Neural crest cell (in vitro differentiated cells): ENCODE data around the gene TFPI. TPM values are rescaled to one million over a fixed set of nuclear protein-coding genes. Genes with fewer than 3 reads are reported as not detected.
"Not testable (repeated sequence)": the region's sequence is repeated elsewhere in the genome, so short reads cannot be mapped to it uniquely, and the experiment has no call there.

Experiments used
- DNase-seq: peaks from one replicate; pipeline ENCODE4 v3.0.0; 2021; ENCODE audit warnings: low read depth, mixed read lengths, low spot score
- H3K27ac Mint-ChIP-seq: one replicate; pipeline ENCODE4 v1.8.0; 2021; ENCODE audit warnings: mild to moderate bottlenecking, mixed read lengths; ENCODE audit not compliant: unreplicated experiment
- H3K27me3 Mint-ChIP-seq: 2 replicates; pipeline ENCODE4 v1.8.0; 2021; ENCODE audit warnings: low read depth, mild to moderate bottlenecking, mixed read lengths
- H3K36me3 Mint-ChIP-seq: 2 replicates; pipeline ENCODE4 v1.8.0; 2021; ENCODE audit warnings: low read depth, mild to moderate bottlenecking, mixed read lengths
- H3K4me1 Mint-ChIP-seq: 2 replicates; pipeline ENCODE4 v1.8.0; 2021; ENCODE audit warnings: mixed read lengths
- H3K4me3 Mint-ChIP-seq: one replicate; pipeline ENCODE4 v1.8.0; 2021; ENCODE audit warnings: mild to moderate bottlenecking, mixed read lengths
- H3K9me3 Mint-ChIP-seq: 2 replicates; pipeline ENCODE4 v1.8.0; 2021; ENCODE audit warnings: mixed read lengths
- total RNA-seq: library from RNA; stranded (reverse); gene quantifications from 2 replicates; pipeline ENCODE4 v1.2.1, GENCODE V29; 2021
- TF ChIP-seq, protein P1 (sequence below): fragments of 200-600 bp; sonication (generic); conservative IDR thresholded peaks from 2 replicates; pipeline ENCODE4 v1.5.0; 2021; ENCODE audit warnings: antibody characterized with exemption, mild to moderate bottlenecking

Gene TFPI
- total RNA-seq, 1 donor from 2014 or later, result 7.0 TPM

DNA sequence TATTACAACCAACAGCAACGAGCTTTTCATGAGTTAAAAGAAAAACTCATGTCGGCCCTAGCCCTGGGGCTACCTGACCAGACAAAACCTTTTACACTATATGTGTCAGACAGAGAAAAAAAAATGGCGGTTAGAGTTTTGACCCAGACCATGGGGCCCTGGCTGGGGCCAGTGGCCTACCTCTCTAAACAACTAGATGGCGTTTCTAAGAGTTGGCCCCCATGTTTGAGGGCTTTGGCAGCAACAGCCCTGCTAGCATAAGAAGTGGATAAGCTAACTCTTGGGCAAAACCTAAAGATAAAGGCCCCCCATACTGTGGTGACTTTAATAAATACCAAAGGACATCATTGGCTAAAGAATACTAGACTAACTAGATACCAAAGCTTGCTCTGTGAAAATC, 39.3 kb downstream of the TFPI start:
- H3K4me3 Mint-ChIP-seq, result no peak overlapping the region
- TF ChIP-seq, protein P1, sequence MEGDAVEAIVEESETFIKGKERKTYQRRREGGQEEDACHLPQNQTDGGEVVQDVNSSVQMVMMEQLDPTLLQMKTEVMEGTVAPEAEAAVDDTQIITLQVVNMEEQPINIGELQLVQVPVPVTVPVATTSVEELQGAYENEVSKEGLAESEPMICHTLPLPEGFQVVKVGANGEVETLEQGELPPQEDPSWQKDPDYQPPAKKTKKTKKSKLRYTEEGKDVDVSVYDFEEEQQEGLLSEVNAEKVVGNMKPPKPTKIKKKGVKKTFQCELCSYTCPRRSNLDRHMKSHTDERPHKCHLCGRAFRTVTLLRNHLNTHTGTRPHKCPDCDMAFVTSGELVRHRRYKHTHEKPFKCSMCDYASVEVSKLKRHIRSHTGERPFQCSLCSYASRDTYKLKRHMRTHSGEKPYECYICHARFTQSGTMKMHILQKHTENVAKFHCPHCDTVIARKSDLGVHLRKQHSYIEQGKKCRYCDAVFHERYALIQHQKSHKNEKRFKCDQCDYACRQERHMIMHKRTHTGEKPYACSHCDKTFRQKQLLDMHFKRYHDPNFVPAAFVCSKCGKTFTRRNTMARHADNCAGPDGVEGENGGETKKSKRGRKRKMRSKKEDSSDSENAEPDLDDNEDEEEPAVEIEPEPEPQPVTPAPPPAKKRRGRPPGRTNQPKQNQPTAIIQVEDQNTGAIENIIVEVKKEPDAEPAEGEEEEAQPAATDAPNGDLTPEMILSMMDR, result no peak
- peaks cover 15% of the 10 kb centered on the region for H3K36me3 Mint-ChIP-seq
- no peak for DNase-seq
- H3K9me3 Mint-ChIP-seq, result peaks cover 11% of the 10 kb centered on the region
- no peak overlapping the region for H3K27ac Mint-ChIP-seq
- H3K4me1 Mint-ChIP-seq, result peaks cover 15% of the 10 kb centered on the region
- H3K27me3 Mint-ChIP-seq, result no peaks in the 10 kb centered on the region

DNA sequence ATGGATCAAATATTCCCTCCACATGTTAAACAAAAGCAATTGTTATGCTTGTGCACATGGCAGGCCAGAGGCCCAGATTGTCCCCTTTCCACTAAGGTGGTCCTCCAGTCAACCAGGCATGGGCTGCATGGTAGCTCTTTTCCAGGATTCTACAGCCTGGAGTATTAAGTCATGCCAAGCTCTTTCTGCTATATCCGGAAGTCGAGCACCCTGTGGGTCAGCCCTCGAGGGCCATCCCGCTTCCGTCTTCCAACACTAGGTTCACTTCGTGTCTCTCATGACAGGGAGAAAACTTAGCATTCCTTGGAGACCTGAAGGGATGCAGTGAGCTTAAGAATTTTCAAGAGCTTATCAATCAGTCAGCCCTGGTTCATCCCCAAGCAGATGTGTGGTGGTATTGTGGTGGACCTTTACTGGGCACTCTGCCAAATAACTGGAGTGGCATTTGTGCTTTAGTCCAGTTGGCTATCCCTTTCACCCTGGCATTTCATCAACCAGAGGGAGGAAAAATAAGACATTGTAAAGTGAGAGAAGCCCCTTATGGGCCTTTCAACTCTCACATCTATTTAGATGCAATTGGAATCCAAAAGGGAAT, 39.9 kb downstream of the TFPI start:
- H3K9me3 Mint-ChIP-seq, result peaks cover 11% of the 10 kb centered on the region
- H3K4me1 Mint-ChIP-seq, result peaks cover 18% of the 10 kb centered on the region
- DNase-seq, H3K27ac Mint-ChIP-seq, H3K27me3 Mint-ChIP-seq, H3K4me3 Mint-ChIP-seq: not testable (repeated sequence)
- peaks cover 17% of the 10 kb centered on the region for H3K36me3 Mint-ChIP-seq

DNA sequence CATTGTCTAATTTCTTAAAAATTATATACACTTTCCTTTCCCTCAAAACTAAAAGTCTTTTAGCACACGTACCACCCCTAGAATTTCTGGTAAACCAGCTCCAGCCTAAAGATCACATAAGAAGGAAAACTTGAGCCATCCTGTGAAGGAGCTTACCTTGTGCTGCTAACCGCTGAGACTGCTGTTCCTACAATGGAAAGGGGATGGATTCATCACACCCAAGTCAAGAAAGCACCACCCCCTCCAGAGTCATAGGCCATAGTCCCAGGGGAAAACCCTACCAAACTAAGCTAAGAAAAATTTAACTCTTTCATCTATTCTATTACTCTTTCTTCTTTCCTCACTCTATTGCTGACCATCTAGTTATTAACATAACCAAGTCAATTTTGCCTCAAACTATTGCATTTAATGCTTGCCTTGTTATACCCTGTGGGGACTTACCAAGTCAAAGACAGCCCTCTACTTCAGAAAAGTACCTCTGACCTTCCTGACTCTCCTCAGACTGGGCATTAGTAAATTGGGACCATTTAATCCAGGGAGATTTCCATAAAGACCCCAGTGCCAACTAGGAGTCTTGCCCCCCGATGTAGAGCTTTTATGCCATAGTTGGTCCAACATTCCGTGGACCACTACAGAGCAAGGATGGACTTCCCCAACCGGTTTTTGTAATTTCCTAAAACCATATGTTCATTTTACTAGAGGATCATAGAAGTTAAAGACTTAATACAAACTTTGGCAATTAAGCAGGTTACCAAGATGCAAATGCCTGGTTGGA, 40.6 kb downstream of the TFPI start:
- H3K27ac Mint-ChIP-seq, DNase-seq, H3K4me3 Mint-ChIP-seq, H3K27me3 Mint-ChIP-seq: not testable (repeated sequence)
- peaks cover 18% of the 10 kb centered on the region for H3K4me1 Mint-ChIP-seq
- peaks cover 16% of the 10 kb centered on the region for H3K36me3 Mint-ChIP-seq
- H3K9me3 Mint-ChIP-seq, result peaks cover 12% of the 10 kb centered on the region

DNA sequence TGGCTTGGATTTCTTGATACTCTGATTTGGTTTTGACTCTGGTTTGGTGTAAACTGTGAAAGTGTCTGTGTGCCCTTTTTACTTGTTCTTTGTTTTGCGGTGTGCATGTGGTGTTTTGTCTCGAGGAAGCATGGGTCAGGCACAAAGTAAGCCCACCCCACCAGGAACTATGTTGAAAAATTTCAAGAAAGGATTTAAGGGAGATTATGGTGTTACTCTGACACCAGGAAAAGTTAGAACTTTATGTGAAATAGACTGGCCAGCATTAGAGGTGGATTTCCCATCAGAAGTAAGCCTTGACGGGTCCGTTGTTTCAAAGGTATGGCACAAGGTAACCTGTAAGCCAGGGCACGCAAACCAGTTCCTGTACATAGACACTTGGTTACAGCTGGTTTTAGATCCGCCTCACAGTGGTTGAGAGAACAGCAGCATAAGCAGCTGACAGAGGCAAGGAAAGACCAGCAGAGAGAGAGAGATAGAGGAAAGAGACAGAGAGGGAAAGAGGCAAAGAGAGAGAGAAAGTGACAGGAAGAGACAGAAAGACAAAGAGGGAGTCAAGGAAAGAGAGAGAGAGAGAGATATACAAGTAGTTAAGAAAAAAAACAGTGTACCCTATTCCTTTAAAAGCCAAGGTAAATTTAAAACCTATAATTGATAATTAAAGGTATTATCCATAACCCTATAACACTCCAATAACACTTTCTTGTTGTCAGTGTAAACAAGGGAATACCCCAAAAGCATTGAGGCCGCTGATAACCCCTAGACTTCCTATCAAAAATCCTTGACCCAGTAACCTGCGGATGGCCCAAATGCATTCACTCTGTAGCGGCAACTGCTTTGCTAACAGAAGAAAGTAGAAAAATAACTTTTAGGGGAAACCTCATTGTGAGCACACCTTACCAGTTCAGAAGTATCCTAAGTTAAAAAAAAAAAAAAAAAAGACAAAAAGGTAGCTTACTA, 42.6 kb downstream of the TFPI start:
- Mint-ChIP-seq H3K36me3 (peaks cover 9% of the 10 kb centered on the region), H3K4me3 (no peak overlapping the region), H3K4me1 (peaks cover 18% of the 10 kb centered on the region), H3K27me3 (no peaks in the 10 kb centered on the region), H3K27ac (no peak overlapping the region), H3K9me3 (peaks cover 11% of the 10 kb centered on the region)
- TF ChIP-seq, protein P1, result no peak
- DNase-seq, result no peak

DNA sequence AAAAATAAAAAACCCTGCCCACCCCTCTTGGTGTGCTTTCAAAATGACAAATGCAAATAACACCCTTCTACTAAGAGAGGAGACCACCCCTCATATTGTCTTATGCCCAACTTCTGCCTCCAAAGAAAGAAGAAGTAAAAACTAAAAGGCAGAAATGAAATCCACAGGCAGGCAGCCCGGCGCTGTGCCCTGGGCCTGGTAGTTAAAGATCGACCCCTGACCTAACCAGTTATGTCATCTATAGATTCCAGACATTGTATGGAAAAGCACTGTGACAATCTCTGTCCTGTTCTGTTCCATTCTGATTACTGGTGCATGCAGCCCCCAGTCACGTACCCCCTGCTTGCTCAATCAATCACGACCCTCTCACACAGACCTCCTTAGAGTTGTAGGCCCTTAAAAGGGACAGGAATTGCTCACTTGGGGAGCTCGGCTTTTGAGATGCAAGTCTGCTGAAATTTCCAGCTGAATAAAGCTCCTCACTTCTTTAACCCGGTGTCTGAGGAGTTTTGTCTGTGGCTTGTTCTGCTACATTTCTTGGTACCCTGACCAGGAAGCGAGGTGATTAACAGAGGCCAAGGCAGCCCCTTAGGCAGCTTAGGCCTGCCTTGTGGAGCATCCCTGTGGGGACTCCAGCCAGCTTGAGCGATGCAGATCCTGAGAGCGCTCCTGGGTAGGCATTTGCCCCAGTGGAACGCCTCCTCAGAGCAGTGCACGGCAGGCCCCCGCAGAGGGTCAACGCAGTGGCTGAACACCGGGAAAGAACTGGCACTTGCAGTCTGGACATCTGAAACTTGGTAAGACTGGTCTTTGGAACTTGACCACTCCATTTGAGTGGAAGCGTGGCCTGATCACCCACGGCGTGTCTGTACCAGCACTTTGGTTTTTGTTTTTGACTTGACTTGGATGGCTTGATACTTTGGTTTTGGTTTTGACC, 43.5 kb downstream of the TFPI start:
- H3K36me3 Mint-ChIP-seq, DNase-seq, H3K4me3 Mint-ChIP-seq, H3K27ac Mint-ChIP-seq, H3K27me3 Mint-ChIP-seq, H3K9me3 Mint-ChIP-seq: not testable (repeated sequence)
- H3K4me1 Mint-ChIP-seq, result peaks cover 18% of the 10 kb centered on the region

DNA sequence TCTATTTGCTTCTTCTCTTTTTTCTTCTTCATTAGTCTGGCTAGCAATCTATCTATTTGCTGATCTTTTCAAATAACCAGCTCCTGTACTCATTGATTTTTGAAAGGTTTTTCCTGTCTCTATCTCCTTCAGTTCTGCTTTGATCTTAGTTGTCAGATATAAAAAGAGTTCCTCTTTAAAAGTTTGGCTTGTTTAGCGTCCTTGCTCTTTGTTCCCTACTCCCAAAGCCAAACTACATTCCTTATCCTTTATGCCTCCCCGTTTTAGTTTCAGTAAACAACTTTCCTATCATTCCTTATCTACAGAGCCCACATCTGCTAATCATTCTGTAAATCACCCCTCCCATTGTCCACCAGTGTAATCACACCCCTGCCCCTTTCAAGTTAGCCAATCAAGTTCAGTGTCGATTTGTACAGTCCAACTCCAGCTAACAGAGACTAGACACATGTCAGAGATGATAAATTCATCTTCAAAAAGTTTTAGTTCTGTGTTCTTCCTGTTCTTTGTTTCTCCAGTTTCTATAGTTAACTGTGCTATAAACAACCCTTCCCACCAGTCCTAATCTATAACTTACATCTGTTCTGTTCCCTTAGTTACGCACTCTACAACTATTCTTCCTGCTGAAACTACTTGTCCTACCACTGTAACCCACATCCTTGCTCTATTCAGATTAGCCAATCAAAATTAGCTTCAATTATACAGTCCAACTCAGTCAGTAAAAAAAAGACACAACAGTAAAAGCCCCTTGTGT, 44.4 kb downstream of the TFPI start:
- Mint-ChIP-seq H3K36me3 (peaks cover 9% of the 10 kb centered on the region), H3K27me3 (no peaks in the 10 kb centered on the region), H3K4me3 (no peak overlapping the region), H3K9me3 (peaks cover 9% of the 10 kb centered on the region), H3K27ac (no peak overlapping the region), H3K4me1 (peaks cover 18% of the 10 kb centered on the region)
- no peak for DNase-seq
- TF ChIP-seq, protein P1, result no peak
